Breast epithelium (tissue), 3 donors: ENCODE data around the gene HCFC1.

Experiments
- POLR2AphosphoS5 ChIP-seq, 3 donors: sonication (generic); formaldehyde crosslinking; IDR thresholded peaks; one replicate each; pipeline ENCODE4 v1.6.1; 2017; ENCODE audit warnings: antibody characterized with exemption in 3 of 3
- TF ChIP-seq, protein P1 (sequence below), 3 donors: fragments of 450-650 bp; IDR thresholded peaks; one replicate each; pipeline ENCODE4 v1.5.1; 2016 to 2017; ENCODE audit warnings: antibody characterized with exemption in 3 of 3, mild to moderate bottlenecking in 3 of 3, moderate library complexity in 3 of 3

DNA sequence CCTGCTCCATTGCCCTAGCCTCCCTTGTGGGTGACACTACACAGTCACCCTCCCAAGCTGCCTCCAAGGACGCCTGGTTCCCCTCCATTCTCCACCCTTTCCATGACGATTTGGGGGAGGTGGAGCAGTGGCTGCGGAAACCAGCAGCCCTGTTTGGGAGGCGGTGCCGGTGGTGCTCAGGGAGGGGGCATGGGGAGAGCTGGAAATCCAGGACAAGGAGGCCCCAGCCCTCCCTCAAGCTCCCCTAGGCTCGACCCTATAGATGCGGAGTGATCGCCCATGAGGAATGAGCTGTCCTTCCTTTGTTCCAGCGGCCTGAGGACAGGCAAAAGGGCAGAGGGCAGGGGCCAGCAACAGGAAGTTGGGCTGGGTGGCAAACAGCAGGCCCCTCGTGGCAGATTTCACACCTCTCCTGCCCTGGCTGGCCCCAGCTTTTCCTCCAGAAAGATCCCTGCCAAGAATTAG is 23.6 kb downstream of the HCFC1 start:
- TF ChIP-seq POLR2AphosphoS5 (IDR thresholded peaks at IDR 0.05): no peak
- TF ChIP-seq, protein P1, sequence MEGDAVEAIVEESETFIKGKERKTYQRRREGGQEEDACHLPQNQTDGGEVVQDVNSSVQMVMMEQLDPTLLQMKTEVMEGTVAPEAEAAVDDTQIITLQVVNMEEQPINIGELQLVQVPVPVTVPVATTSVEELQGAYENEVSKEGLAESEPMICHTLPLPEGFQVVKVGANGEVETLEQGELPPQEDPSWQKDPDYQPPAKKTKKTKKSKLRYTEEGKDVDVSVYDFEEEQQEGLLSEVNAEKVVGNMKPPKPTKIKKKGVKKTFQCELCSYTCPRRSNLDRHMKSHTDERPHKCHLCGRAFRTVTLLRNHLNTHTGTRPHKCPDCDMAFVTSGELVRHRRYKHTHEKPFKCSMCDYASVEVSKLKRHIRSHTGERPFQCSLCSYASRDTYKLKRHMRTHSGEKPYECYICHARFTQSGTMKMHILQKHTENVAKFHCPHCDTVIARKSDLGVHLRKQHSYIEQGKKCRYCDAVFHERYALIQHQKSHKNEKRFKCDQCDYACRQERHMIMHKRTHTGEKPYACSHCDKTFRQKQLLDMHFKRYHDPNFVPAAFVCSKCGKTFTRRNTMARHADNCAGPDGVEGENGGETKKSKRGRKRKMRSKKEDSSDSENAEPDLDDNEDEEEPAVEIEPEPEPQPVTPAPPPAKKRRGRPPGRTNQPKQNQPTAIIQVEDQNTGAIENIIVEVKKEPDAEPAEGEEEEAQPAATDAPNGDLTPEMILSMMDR (IDR thresholded peaks at IDR 0.05): no peak
